Right lobe of liver (tissue), 6 donors: ENCODE data around the gene DLGAP4. TPM values are rescaled to one million over a fixed set of nuclear protein-coding genes. Genes with fewer than 3 reads are reported as not detected.
"Not testable (repeated sequence)": the region's sequence is repeated elsewhere in the genome, so short reads cannot be mapped to it uniquely, and the experiment has no call there.

Experiments used
- ATAC-seq, 4 donors: fragments of 200-7000 bp; cut with Tn5 transposase; one replicate each; pipeline ENCODE4 v1.9.1; 2020; ENCODE audit warnings: mild to moderate bottlenecking in 4 of 4, moderate library complexity in 4 of 4
- DNase-seq, 3 donors: peaks; one replicate each; pipeline ENCODE4 v3.0.0-alpha.2; 2020
- H3K27ac ChIP-seq, 3 donors: fragments of 200-600 bp; one replicate each; pipeline ENCODE4 v1.8.0; 2022
- H3K27me3 ChIP-seq, 2 donors: fragments of 200-600 bp; one replicate each; pipeline ENCODE4 v1.8.0; 2022
- H3K36me3 ChIP-seq, 4 donors: fragments of 200-600 bp; sonication (generic) in 1 of 4; one replicate each; pipeline versions ENCODE4 v1.5.1 to v1.8.0; 2017 to 2022; ENCODE audit warnings: control low read depth in 1 of 4
- H3K4me1 ChIP-seq, 4 donors: fragments of 200-600 bp; sonication (generic) in 1 of 4; one replicate each; pipeline versions ENCODE4 v1.5.1 to v1.8.0; 2017 to 2022; ENCODE audit warnings: control low read depth in 1 of 4
- H3K4me3 ChIP-seq, 3 donors: fragments of 200-600 bp; one replicate each; pipeline ENCODE4 v1.8.0; 2022
- H3K9me3 ChIP-seq, 4 donors: fragments of 200-600 bp; sonication (generic) in 1 of 4; one replicate each; pipeline versions ENCODE4 v1.5.1 to v1.8.0; 2017 to 2022; ENCODE audit warnings: control low read depth in 1 of 4
- CTCF ChIP-seq, 4 donors: fragments of 200-600 bp in 3 of 4; fragments of 450-650 bp in 1 of 4; IDR thresholded peaks; one replicate each; pipeline versions ENCODE4 v1.5.1 to v1.8.0; 2016 to 2022; ENCODE audit warnings: antibody characterized with exemption in 4 of 4, mild to moderate bottlenecking in 2 of 4
- POLR2A ChIP-seq: fragments of 450-650 bp; IDR thresholded peaks from one replicate; pipeline ENCODE4 v1.6.1; 2017; ENCODE audit warnings: antibody characterized with exemption, mild to moderate bottlenecking
- WGBS: methylation state at CpG from one replicate; pipeline ENCODE4 v1.1.6; 2018; ENCODE audit warnings: low coverage, low lambda C conversion rate; ENCODE audit not compliant: insufficient coverage; ENCODE audit errors: missing lambda C conversion rate; 5-methylcytosine and 5-hydroxymethylcytosine counted together
- intact Hi-C, 2 donors: fragments of 100-400 bp; cut with DNase I; formaldehyde crosslinking; loops; one replicate each; pipeline versions ENCODE4 v1.11.2 to v1.14.1; 2022
- total RNA-seq, 6 experiments: library from RNA; depleted of rRNA in 2 of 6; stranded (reverse); fragments of >200 nt in 2 of 6; fragmentation: NEBNext Ultra II Directional in 3 of 6; extraction: Animal tissue kit (Norgen Biotek cat#: 25700) in 3 of 6; gene quantifications; one replicate each; pipeline versions ENCODE4 v1.1.0 to v1.2.4, GENCODE V29; 2016 to 2023
- donor health status: DM: no; HTN: yes; CAD: no.
- donor health status: DM: no; HTN: no; CAD: no.
- donor health status: DM: no; HTN: no; CAD: no.
- donor health status: DM: no; HTN: yes; CAD: no.
- donor health status: DM: no; HTN: yes; CAD: no.

DLGAP4 gene
- total RNA-seq, 6 experiments from 2014 or later, result 15.5 to 35.1 (median 23.2) TPM

- TF ChIP-seq POLR2A (no peak), CTCF (IDR thresholded peaks at IDR 0.05) (no peak)
- no peaks in the 10 kb centered on the region for H3K36me3 ChIP-seq
- H3K9me3 ChIP-seq, result no peaks in the 10 kb centered on the region
- ATAC-seq (no peak), DNase-seq (no peak)
- H3K4me3 ChIP-seq, result no peak overlapping the region
- no peaks in the 10 kb centered on the region for H3K27me3 ChIP-seq
- intact Hi-C loops, result no loop called here
- 60% methylated on average over 2 of the region's 2 CpGs for WGBS
- H3K4me1 ChIP-seq, result peaks cover 0 to 59% (median 29%) of the 10 kb centered on the region in 4 donors
- H3K27ac ChIP-seq, result peak overlapping the region in 2 of 3 donors; percentile 5 to 39
These were observed 163.8 kb downstream of the DLGAP4 start for GRCh38 chr20:36469973-36470372.

GRCh38 chr20:36471885-36472636 is 165.9 kb downstream of the DLGAP4 start:
- intact Hi-C loops, result no loop called here
- ATAC-seq, result no peak
- Histone ChIP-seq H3K9me3 (no peaks in the 10 kb centered on the region), H3K4me1 (peaks cover 0 to 51% (median 27%) of the 10 kb centered on the region in 4 donors), H3K4me3 (no peak overlapping the region), H3K36me3 (no peaks in the 10 kb centered on the region), H3K27me3 (no peaks in the 10 kb centered on the region), H3K27ac (peak overlapping the region in 1 of 3 donors; percentile 62)
- no peak for TF ChIP-seq CTCF (IDR thresholded peaks at IDR 0.05)
- TF ChIP-seq POLR2A, result no peak
- DNase-seq, result no peak
- 75% methylated on average over 9 of the region's 9 CpGs for WGBS

GRCh38 chr20:36472637-36473090 is 166.5 kb downstream of the DLGAP4 start:
- Histone ChIP-seq H3K4me1 (peaks cover 0 to 45% (median 24%) of the 10 kb centered on the region in 4 donors), H3K9me3 (no peaks in the 10 kb centered on the region), H3K27me3 (no peaks in the 10 kb centered on the region), H3K36me3 (no peaks in the 10 kb centered on the region), H3K4me3 (no peak overlapping the region), H3K27ac (peak overlapping the region in 1 of 3 donors; percentile 62)
- DNase-seq (peak in 1 of 3 donors; percentile 33), ATAC-seq (peak in 3 of 4 donors; percentile 16 to 36 (median 23))
- TF ChIP-seq POLR2A, result no peak
- intact Hi-C loops, result no loop called here
- WGBS, result 33% methylated on average over 1 of the region's 6 CpGs

GRCh38 chr20:36473164-36473563 is 167.0 kb downstream of the DLGAP4 start:
- intact Hi-C loops, result no loop called here
- peaks cover 0 to 40% (median 21%) of the 10 kb centered on the region in 4 donors for H3K4me1 ChIP-seq
- H3K27ac ChIP-seq, result peak overlapping the region in 1 of 3 donors; percentile 62
- no peaks in the 10 kb centered on the region for H3K27me3 ChIP-seq
- no peaks in the 10 kb centered on the region for H3K9me3 ChIP-seq
- no peak overlapping the region for H3K4me3 ChIP-seq
- no peak for TF ChIP-seq POLR2A
- TF ChIP-seq CTCF (IDR thresholded peaks at IDR 0.05), result no peak
- ATAC-seq (no peak), DNase-seq (no peak)
- WGBS, result 81% methylated on average over 2 of the region's 2 CpGs
- H3K36me3 ChIP-seq, result no peaks in the 10 kb centered on the region

- 0% methylated on average over 1 of the region's 1 CpG for WGBS
- Histone ChIP-seq H3K4me3 (no peak overlapping the region), H3K27me3 (no peaks in the 10 kb centered on the region), H3K4me1 (peaks cover 0 to 26% (median 12%) of the 10 kb centered on the region in 4 donors), H3K36me3 (no peaks in the 10 kb centered on the region), H3K9me3 (no peaks in the 10 kb centered on the region), H3K27ac (no peak overlapping the region)
- TF ChIP-seq POLR2A (no peak), CTCF (IDR thresholded peaks at IDR 0.05) (no peak)
- intact Hi-C loops, result no loop called here
- ATAC-seq, result peak; percentile 17 to 53 (median 33)
- DNase-seq, result no peak
These were observed 168.4 kb downstream of the DLGAP4 start for GRCh38 chr20:36474563-36474962.

GRCh38 chr20:36475054-36475453 is 168.9 kb downstream of the DLGAP4 start:
- intact Hi-C loops, H3K27me3 ChIP-seq, ATAC-seq, H3K36me3 ChIP-seq, H3K27ac ChIP-seq, H3K4me3 ChIP-seq, DNase-seq, H3K9me3 ChIP-seq: not testable (repeated sequence)
- 74% methylated on average over 4 of the region's 8 CpGs for WGBS
- peaks cover 0 to 22% (median 7%) of the 10 kb centered on the region in 4 donors for H3K4me1 ChIP-seq
